Large intestine (tissue), 3 donors: ENCODE data around the gene FAR2. TPM values are rescaled to one million over a fixed set of nuclear protein-coding genes. Genes with fewer than 3 reads are reported as not detected.
"Not testable (repeated sequence)": the region's sequence is repeated elsewhere in the genome, so short reads cannot be mapped to it uniquely, and the experiment has no call there.

ENCODE experiments used
- DNase-seq, 2 donors: peaks; one replicate each; pipeline versions ENCODE4 v3.0.0 to v3.0.0-alpha.2; 2013
- H3K27ac ChIP-seq: one replicate; pipeline ENCODE4 v1.5.1; 2013; ENCODE audit warnings: low read length
- H3K27me3 ChIP-seq: 2 replicates; pipeline ENCODE4 v1.6.1; 2013; ENCODE audit warnings: low read length; ENCODE audit not compliant: control insufficient read depth, insufficient read depth
- H3K36me3 ChIP-seq: 2 replicates; pipeline ENCODE4 v1.6.1; 2013; ENCODE audit warnings: low read length; ENCODE audit not compliant: control insufficient read depth, insufficient read depth
- H3K4me1 ChIP-seq: one replicate; pipeline ENCODE4 v1.6.1; 2013; ENCODE audit warnings: low read length; ENCODE audit not compliant: control insufficient read depth, insufficient read depth
- H3K4me3 ChIP-seq: one replicate; pipeline ENCODE4 v1.5.1; 2013; ENCODE audit warnings: low read length
- H3K9me3 ChIP-seq: one replicate; pipeline ENCODE4 v1.6.1; 2013; ENCODE audit warnings: mild to moderate bottlenecking, low read depth, low read length, moderate library complexity; ENCODE audit not compliant: control insufficient read depth
- WGBS: methylation state at CpG from one replicate; pipeline ENCODE4 v1.1.5; 2013; ENCODE audit warnings: low lambda C conversion rate; ENCODE audit not compliant: insufficient coverage; 5-methylcytosine and 5-hydroxymethylcytosine counted together
- polyA plus RNA-seq: library from polyadenylated mRNA; unstranded; fragments of 120-200 nt; gene quantifications from one replicate; pipeline ENCODE4 v1.2.1, GENCODE V29; 2013

FAR2 gene
- polyA plus RNA-seq, 1 donor: 18.1 TPM

DNA sequence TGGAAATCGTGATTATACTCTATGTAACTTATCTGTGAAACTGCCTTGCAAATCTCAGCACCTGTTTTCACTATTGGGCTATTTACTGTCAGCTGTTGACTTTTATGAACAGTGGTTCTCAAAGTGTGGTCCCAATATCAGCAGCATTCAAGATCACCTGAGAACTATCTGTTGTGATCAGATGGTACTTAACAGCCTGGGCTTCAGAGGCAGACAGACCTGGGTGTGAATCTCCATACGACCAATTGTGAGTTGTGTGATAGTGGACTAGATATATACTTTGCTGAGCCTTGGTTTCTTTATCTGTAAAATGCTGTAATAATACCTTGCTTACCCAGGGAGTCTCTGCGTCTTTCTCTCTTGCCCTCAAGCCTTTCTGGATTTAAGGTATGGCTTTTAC, 126.8 kb downstream of the FAR2 start:
- no peak for DNase-seq
- WGBS: 100% methylated on average over 1 of the region's 3 CpGs

DNA sequence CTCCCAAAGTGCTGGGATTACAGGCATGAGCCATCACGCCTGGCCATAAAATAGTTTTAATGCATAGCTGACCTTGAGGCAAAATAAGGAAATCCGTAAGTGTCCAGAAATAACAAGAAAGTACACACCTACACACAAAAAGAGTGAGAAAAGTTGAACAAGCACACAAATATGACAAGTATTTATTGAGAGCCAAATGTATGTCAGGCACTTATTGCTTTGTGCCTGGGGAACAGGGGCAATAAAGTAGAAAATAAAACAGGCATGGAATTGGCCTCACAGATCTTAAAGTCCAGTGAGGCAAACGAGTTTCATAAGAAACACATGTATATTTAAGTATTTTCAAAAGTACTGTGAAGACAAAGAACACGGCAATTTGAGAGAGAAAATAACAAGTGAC, 128.2 kb downstream of the FAR2 start:
- H3K4me1 ChIP-seq: no peaks in the 10 kb centered on the region
- 50% methylated on average over 3 of the region's 4 CpGs for WGBS
- peak; percentile 26 to 50 for DNase-seq
- no peaks in the 10 kb centered on the region for H3K36me3 ChIP-seq
- H3K27me3 ChIP-seq: no peaks in the 10 kb centered on the region
- H3K27ac ChIP-seq: peak overlapping the region; percentile 61
- no peak overlapping the region for H3K4me3 ChIP-seq
- no peaks in the 10 kb centered on the region for H3K9me3 ChIP-seq

More for the DNA sequence above, 126.8 kb downstream of the FAR2 start:
- Histone ChIP-seq H3K36me3 (no peaks in the 10 kb centered on the region), H3K27ac (peak overlapping the region; percentile 40), H3K4me1 (no peaks in the 10 kb centered on the region), H3K4me3 (no peak overlapping the region), H3K27me3 (no peaks in the 10 kb centered on the region), H3K9me3 (no peaks in the 10 kb centered on the region)

DNA sequence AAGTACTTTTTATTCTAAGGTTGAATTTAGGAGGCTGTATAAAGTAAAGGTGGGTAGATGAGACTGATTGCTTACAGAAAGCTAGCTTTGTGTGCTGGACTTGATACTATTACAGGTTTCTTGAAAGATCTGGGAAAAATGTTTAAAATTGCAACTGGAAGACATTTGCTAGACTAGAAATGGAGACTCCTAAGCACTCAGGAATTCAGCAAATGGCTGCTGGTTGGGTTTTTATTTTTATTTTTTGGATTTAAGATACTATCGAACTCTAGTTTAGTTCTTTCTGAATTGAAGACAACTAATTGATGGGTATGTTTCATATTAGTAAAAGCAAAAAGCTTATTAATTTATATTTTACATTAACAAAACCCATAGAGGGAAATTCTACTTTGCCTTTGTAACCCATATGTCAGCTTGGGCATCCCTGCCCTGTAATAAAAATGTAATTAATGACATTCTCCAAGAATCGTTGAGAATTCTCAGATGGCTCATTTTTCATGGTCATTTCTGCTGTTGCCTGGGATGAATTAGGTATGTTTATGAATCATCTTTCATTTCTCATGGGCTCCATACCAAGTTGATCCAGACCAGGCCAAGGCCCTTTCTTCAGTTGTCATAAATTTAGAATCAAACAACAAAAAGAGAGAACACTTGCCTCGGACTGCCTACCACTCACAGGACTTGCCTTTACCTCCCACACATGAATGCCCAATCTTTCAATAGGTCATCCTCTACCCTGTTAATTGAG, 129.8 kb downstream of the FAR2 start:
- no peak overlapping the region for H3K4me3 ChIP-seq
- no peaks in the 10 kb centered on the region for H3K4me1 ChIP-seq
- WGBS: 90% methylated on average over 2 of the region's 3 CpGs
- no peaks in the 10 kb centered on the region for H3K27me3 ChIP-seq
- H3K36me3 ChIP-seq: no peaks in the 10 kb centered on the region
- no peak overlapping the region for H3K27ac ChIP-seq
- no peaks in the 10 kb centered on the region for H3K9me3 ChIP-seq
- DNase-seq: no peak

- 94% methylated on average over 5 of the region's 5 CpGs for WGBS
- no peak overlapping the region for H3K27ac ChIP-seq
These were observed 132.4 kb downstream of the FAR2 start for GRCh38 chr12:29281371-29282005.

DNA sequence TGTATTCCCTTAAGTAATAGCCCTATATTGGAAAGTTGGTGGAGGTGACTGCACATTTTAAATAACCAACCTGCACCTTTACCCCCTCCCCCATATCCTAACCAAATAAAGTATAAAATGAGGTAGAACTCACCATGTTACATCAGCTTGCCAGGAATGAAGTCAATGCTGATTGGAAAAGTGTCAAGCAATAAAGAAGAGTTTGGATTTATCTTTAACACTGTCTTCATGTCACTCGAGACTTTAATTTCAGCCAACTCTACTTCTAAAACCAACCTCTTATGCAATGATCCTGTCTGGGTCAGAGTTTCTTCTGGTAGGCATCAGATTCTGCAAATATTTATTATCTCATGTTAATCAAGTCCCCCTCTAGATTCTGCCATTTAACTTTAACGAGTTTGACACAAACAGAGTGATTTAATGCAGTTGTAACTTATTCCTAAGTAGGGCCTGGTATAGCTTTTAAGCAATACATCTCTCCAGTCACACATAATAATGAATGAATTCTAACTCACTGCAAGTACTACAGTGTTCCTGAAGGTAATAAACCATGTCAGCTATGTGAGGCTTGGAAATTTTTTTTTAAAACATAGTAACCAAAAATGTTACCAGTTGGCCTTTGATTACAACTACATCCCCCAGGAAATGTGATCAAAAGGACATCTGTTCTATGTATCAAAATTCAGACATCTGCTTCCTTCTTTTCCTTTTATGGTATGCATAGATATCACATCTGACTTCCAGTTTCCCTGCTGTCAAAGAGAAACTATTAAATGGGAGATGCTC, 133.1 kb downstream of the FAR2 start:
- no peak for DNase-seq
- Histone ChIP-seq H3K4me1 (no peaks in the 10 kb centered on the region), H3K36me3 (no peaks in the 10 kb centered on the region), H3K27me3 (no peaks in the 10 kb centered on the region), H3K27ac (no peak overlapping the region), H3K9me3 (no peaks in the 10 kb centered on the region), H3K4me3 (no peak overlapping the region)
- no CpG with 5 or more reads among the region's 2 CpGs for WGBS

More at GRCh38 chr12:29281371-29282005, 132.4 kb downstream of the FAR2 start:
- no peaks in the 10 kb centered on the region for H3K36me3 ChIP-seq
- H3K27me3 ChIP-seq: no peaks in the 10 kb centered on the region
- H3K4me3 ChIP-seq: no peak overlapping the region
- no peak for DNase-seq
- no peaks in the 10 kb centered on the region for H3K9me3 ChIP-seq
- no peaks in the 10 kb centered on the region for H3K4me1 ChIP-seq

DNA sequence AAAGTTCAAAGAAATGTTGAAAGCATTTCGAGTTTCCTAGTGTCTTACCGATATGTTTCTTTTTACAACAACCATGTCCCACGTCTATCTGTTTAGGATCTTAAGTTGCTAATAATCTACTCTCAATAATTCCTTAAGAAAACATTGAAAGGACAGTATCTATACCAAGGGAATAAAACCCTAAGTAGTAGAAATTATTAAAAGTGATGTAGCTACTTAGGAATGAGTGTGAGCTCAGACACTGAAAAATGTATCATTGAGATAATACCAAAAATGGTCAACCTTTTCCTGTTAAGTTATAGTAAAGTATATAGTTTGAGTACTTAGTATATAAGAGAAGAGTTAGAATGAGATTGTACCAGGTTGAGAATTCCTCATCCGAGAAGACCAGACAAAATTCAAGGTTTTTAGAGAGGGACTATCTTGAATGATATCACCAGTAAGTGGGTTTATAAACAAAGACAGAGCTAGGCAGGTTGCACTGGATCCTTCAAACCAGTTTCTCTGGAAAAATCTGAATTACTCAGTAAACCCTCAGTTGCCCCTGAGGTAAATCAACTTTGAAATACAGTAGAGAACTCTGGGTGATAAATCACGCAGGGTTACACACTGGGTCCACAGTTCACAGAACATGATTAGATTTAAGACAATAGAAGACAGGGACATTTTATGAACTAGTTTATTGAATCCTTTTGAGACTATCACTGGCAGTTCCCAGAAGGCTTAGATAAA, 135.1 kb downstream of the FAR2 start:
- Histone ChIP-seq H3K27ac (no peak overlapping the region), H3K9me3 (peaks cover 2% of the 10 kb centered on the region), H3K27me3 (no peaks in the 10 kb centered on the region), H3K36me3 (no peaks in the 10 kb centered on the region), H3K4me3 (no peak overlapping the region), H3K4me1 (no peaks in the 10 kb centered on the region)
- 100% methylated on average over 2 of the region's 5 CpGs for WGBS
- DNase-seq: peak in 1 of 2 donors; percentile 54

- Histone ChIP-seq H3K27ac (no peak overlapping the region), H3K36me3 (no peaks in the 10 kb centered on the region), H3K9me3 (peaks cover 3% of the 10 kb centered on the region), H3K4me3 (no peak overlapping the region), H3K27me3 (no peaks in the 10 kb centered on the region), H3K4me1 (no peaks in the 10 kb centered on the region)
- no peak for DNase-seq
- 100% methylated on average over 1 of the region's 3 CpGs for WGBS
These were observed 137.2 kb downstream of the FAR2 start for GRCh38 chr12:29286081-29286790.

DNA sequence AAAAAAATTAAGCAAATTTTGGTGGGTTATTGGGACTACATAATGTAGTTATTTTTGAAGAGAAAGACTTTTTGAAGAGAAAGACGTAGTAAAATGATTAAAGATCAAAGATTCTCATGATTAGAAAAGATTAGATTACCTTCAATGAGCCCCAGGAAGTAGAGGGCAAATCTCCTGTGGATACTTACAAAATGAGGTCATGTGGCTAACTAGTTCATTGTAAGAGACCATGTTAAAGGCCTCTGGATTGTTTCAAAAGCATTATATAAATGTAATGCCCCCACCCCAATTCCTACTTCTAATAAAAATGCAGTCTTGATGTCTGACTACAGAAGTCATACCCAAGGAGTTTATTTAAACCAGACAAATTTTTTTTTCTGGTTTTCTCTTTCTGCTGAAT, 138.5 kb downstream of the FAR2 start:
- no peaks in the 10 kb centered on the region for H3K27me3 ChIP-seq
- H3K36me3 ChIP-seq: no peaks in the 10 kb centered on the region
- peaks cover 3% of the 10 kb centered on the region for H3K9me3 ChIP-seq
- H3K27ac ChIP-seq: no peak overlapping the region
- no CpG with 5 or more reads among the region's 1 CpG for WGBS
- DNase-seq: no peak
- no peaks in the 10 kb centered on the region for H3K4me1 ChIP-seq
- no peak overlapping the region for H3K4me3 ChIP-seq

- Histone ChIP-seq H3K36me3 (no peaks in the 10 kb centered on the region), H3K9me3 (peaks cover 3% of the 10 kb centered on the region), H3K4me1 (no peaks in the 10 kb centered on the region), H3K27me3 (no peaks in the 10 kb centered on the region), H3K27ac (no peak overlapping the region), H3K4me3 (no peak overlapping the region)
- no peak for DNase-seq
These were observed 139.0 kb downstream of the FAR2 start for GRCh38 chr12:29288031-29288430.

DNA sequence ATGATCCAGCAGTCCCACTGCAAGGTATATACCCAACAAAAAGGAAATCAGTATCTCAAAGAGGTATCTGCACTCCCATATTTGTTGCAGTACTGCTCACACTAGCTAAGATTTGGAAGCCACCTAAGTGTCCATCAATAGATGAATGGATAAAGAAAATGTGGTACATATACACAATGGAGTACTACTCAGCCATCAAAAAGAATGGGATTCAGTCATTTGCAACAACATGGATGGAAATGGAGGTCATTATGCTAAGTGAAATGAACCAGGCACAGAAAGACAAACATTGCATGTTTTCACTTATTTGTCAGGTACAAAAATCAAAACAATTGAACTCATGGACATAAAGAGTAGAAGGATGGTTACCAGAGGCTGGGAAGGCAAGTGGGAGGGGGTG, 141.4 kb downstream of the FAR2 start:
- not testable (repeated sequence) for H3K27me3 ChIP-seq, H3K9me3 ChIP-seq, H3K4me1 ChIP-seq, H3K4me3 ChIP-seq, H3K27ac ChIP-seq, H3K36me3 ChIP-seq, DNase-seq
